NCI-H446 treated with DMSO at 0.1 percent for 48 hours (cell line): ENCODE data around the gene GFY.

Experiments used
- DNase-seq: peaks from one replicate; lab custom pipeline; 2025; lab: John Stamatoyannopoulos, UW

GFY gene

DNA sequence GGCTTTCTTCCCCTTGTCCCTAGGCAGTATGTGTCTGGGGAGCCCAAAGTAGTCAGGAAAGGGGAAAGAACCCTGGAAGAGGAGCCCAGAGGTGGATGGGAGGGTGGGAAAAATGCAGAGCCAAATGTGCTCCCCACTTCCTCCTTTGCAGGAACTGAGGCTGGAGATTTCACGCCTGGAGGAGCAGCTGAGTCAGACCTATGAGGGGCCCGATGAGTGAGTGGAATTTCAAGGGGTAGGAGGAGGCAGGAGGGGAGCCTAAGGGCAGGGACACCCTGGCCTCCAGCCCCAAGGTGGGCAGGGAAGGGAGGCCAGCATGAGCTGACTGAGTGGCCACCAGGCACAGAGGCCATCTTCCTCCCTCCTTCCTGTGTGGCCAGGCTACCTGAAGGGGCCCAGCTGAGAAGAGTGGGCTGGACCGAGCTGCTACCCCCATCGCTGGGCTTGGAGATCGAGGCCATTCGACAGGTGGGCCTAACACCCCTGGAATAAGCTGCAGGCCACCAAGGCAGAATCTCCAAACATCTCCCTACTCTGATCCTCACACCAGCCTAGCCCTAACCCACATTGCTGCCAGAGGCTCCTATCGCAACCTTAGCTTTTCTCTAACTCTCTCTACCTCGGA is 16.3 kb upstream of the GFY start:
- DNase-seq, result no peak

DNA sequence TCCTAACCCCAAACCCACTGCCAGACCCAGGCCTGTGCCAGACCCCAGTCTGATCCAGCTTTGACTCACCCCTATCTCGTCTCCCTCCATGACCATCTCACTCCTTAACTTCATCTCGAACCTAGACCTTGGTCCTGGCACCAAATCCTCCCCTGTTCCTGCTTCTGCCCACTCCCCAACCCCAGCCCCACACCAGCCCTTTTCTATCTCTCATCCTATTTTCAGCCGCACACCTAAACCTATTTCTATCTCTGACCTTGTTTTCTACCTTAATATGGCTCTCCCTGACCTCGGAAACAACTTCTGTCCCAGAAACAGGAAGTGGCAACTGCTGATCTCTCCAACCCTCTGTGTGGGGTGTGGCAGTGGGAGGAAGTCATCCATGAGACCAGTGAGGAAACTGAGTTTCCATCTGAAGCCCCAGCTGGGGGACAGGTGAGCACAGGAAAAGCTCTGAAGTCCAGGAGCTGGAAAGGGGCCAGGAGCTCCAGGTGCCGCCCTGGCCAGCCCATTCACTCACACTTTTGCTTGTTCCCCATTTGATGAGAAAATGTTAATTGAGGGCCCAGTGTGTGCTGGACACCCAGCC is 15.7 kb upstream of the GFY start:
- DNase-seq, result no peak

DNA sequence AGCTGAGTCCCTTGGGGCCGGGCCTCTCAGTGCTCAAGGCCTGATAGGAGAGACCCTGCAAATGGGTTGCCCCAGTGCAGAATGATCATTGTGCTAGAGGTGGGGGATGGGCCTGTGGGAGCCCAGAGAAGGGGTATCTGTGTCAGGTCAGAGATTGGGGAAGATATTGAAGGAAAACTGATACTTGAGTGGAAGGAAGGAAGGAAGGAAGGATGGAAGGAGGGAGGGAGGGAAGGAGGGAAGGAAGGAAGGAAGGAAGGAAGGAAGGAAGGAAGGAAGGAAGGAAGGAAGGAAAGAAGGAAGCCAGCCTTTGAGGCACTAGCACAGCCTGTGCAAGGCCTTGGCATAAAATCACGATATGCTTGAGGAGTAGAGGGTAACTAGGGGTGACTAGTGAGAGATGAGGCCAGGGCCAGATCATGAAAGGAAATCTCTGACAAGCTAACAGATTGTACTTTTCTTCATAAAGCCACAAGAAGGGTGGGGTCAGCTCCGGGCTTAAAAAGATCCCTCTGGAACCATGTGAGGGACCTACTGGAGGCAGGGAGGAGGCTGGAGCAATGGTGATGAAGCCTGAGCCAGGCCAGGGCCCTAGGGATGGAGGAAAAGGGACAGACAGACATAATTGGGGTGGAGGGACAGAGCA is 13.4 kb upstream of the GFY start:
- DNase-seq, result no peak

DNA sequence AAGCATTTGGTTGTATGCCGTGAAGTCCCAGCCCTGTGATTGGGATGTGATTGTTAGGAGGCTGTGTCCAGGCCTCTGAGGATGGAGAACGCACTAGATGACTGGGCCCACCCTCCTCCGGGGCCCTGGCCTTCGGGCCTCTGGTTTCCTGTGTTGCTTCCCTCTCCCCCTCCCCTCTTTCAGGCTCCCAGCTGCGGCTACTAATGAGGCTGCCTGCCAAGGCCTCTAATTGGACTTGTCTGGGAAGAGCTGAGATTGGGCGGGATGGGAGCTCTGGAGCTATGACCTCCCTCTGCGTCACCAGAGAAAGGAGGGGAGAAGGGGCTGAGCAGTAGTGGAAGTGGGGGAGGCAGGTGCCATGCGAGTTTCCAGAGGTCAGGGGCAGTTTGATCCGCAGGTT is 11.8 kb upstream of the GFY start:
- DNase-seq, result no peak

DNA sequence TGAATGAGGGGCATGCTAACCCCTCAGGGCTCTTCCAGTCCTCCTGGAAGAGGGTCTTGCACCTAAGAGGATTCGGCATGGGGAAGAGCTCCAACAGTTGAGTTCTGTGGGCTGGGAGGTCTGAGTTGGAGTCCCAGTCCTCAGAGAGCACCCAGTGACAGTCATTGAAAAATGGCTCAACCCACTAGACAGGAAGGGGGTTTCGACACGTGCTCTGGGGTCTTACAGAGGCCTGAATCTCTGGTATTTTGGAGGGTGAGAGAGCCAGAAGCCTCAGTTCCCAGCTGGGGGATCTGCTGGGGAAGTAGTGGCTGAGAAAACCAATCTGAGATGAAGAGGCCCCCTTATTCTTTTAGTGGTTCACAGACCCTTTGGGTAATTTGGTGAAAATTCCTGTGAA is 10.9 kb upstream of the GFY start:
- DNase-seq, result no peak

DNA sequence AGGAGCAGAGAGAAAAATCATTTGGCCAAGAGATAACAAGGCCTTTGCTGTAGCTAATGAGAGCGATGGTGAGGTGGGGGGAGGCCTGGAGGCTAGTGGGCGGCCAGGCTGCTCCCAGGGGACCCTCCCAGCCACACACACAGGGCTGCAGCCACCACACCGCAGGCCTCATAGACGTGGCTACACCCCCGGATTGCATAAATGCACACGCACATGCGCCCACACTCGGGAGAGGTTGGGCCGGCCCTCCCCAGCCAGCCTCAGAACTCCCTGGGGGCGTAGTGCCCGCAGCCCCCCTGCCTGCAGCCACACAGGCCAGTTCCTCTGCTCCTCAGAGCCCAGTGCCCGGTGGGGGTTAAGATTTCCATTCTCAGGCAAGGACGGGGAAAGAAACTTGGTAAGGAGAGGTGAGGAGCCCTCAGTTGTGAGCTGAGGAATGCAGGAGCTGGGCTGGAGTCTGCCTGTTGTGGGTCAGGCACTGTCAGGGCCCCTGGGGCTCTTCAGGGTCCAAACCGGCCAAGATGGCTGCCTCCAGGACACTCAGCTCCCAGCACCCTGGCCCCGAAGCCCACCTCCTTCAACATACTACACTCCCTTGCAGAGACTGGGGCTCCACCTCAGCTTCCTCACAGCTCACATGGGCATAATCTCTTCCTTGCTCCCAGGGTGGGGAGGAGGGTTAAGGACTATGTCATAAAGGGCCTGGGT is 9.9 kb upstream of the GFY start:
- no peak for DNase-seq

DNA sequence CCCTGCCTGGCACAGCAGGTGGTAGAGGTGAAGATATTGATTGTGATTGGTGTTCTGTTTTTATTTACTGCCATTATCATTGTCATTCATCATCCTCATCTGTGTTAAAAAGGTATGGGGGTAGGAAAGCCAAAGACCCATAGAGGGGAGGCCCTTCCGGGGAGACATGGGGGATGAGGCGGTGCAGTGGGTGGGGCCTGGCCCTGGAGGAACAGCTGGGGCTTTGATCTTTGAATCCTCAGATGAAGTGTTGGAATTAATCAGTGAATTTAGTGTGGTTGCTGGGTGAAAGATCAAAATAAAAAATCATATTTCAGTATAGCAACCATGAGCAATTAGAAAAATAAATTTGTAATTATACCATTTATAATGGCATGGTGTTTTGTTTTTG is 9.4 kb upstream of the GFY start:
- DNase-seq, result no peak

DNA sequence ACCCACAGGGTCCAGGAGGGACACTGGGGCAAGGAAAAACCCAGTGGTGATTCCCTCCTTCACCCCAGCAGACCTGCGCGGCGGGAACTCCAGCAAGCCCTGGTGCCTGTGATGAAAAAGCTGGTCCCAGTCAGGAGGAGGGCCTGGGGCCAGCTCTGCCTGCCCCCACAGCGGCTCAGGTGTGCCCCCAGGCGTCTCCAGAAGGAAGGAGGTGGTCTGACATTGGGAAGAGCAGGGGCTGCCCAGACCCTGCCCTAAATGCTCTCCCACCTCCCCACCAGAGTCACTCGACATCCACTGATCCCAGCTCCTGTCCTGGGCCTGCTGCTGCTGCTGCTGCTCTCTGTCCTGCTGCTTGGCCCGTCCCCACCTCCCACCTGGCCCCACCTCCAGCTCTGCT is 8.1 kb upstream of the GFY start:
- no peak for DNase-seq

DNA sequence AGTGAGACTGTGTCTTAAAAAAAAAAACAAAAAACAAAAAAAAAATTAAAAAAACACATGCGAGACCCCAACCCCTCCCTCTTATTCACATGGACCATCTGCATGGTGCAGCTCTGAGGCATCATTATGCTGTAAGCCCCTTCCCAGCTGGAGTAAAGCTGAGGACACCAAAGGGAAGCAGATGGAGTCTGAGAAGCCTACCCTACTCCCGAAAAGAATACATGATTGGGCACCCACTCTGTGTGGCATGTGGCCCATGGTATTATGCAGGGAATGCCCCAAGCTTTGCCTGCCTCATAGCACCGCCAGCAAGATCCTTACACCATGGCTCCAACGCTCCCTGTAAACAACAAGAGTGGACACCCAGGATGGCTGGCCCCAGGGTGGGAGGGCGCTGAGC is 6.7 kb upstream of the GFY start:
- no peak for DNase-seq

DNA sequence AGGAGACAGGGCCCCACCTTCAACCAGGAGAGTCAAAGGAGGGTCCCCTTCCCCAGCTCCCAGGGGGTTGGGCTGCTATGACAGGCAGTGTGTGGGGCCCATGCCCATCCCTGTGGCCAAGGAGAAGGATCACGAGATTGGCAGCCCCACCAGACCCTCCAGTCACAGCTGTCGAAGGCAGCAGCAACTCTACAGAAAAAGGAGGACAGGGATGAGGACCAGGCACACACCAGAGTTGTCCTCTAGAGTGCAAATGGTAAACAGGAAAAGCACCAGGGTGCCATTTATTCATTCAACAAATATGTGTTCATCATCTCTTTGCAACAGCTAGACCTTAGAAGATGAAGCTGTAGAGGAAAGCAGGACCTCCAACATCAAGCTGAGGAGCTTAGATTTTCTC is 6.0 kb upstream of the GFY start:
- no peak for DNase-seq

DNA sequence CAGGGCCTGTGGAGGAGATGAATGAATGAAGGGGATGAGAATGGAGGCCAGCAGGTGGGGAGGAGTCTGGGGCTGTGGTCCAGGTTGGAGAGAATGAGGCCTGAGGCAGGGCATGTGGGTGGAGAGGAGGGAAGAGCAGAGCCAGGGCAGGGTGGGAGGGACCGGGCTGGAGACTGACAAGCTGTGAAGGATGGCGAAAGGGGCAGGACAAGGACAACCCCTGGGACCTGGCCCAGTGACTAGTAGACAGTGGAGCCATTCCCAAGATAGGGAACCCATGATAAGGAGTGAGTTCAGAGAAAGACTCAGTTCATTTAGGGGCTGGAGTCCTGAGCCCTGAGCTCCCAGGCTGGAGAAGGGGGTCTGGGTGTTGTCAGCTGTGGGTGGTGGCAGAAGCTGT is 5.0 kb upstream of the GFY start:
- DNase-seq, result no peak

DNA sequence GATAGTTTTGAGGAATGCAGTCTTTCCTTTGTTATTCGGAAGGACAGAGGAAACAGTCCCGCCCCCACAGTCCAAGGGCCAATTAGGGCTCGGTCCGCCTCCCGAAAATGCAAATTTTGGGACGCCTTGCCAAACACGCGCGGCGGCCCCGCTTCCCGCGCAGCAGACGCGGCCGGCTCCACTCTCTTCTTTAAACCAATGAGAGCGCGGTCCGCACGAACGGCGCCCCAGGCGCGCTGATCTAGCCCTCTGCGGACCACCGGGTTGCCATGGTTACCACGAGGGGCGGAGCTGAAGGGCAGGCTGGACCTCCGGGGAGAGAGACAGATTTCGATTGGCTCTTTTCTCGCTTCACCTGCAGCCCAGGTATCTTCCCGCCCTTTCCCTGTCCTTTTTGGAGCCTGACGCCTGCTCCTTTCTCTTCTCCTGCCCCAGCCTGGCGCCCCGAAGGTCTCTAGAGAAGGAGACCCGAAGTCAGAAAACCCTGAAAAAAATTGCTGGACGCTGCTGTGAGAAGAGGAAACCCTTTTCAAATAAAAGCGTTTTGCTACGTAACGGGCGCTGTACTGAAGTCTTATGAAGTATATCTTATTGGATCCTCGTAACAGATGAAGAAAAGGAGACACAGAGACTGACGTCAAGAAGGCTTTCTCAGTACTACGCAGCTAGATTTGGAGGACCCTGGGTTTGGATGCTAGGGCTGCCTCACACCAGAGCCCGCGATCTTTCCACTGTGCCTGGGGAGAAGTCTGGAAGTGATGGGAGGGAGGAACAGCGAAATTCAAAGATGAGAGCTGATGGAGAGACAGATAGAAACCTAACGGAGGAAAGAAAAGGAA is 3.9 kb upstream of the GFY start:
- DNase-seq, result peak; percentile 20

DNA sequence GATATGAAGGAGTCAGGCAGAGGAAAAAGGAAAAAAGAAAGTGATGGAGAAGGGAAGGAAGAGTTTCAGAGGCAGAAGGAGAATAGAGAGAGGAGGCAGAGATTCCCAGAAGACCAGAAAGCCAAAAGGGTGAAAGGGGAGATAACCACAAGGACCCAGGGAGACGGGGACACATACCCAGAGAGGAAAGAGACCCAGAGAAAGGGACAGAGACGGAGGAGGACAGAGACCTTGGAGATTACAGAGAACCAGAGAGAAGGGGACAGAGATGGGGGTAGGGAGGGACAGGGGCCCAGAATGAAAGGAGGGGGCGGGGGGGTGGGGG is 3.3 kb upstream of the GFY start:
- no peak for DNase-seq

DNA sequence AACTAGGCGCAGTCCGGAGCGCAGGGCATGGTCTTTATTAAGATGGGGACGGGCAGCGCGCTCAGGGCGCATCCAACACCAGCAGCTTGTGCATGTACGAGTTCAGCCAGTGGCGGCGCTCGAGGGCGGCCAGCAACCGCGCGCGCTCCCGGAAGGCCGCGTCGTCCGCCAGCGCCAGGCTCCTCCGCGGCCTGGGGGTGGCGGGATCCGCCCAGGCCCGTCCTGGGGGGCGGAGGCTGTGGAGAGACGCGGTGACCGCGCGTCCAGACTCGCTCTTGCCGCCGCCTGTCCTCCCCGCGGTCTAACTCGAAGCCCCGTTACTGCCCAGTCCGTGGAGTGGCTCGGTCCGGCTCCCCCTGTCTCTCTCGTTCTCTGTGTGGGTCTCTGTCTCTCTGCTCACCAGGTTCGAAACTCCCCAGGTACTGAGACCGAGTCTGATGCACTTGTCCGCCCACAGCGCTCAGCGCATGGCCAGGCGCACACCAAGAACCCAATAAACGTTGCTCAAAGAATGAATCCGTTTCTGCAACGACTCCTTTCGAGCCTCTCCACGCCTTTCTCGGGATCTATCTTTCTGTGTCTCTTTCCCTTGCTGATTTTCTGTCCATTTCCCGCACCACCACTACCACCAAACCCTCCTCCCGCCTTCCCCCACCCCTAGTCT is 2.6 kb upstream of the GFY start:
- DNase-seq, result no peak

DNA sequence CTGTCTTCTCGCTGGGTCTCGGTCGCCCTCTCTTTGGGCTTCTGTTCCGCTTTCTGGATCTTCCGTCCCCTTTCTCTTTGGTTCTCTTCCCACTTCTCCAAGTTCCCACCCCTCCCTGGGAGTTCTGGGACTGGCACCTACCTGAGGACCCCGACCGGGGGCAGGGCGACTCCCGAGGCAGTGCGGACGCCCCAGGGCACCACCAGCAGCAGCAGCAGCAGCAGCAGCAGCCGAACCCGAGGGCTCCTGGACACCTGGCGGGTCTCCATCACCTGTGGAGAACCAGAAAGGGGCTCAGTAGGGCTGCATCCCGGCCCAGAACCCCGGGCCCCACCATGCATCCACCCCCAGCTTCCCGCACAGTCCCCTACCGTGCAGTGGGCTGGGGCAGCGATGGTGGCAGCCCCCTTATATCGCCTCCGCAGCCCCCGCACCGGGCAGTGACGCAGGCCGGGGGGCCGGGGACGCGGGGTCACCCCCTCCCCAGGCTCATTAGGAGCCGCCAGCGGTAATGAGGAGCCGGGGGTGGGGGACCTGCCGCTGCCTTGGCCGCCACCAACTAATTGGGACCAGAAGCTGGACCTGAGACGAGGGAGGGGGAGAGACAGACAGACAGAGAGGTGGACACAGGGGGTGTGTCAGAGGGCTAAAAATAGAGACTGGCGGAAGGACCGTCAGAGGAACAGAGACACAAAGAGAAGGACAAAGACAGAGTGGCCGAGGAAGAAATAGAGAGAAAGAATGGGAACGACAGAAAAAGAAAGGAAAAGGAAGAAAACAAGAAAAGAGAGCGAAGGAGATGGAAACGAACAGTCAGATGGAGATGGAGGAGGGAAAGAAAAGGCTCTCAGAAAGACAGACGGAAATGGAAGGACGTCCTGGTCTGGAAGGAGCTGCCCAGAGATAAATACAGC is 1.9 kb upstream of the GFY start, which contains the start of gene PTH2:
Gene PTH2 (minus strand): TSS at position 371 of the 914 bp plus-strand sequence. CDS start 102 bp downstream, at position 269.
- DNase-seq, result no peak

DNA sequence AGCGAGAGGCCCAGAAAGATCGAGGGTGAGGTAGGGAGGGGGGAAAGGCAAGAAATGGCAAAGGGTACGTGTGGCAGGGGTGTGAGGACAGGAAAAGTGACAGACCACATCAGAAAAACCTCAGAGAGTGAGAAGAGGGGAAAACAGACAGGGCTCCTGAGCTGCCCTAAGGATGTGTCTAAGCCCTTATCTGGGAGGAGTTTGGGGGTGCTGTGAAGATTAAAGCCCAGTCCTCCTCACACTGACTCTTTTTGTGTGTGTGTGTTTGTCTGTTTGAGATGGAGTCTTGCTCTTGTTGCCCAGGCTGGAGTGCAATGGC is 1.2 kb upstream of the GFY start:
- no peak for DNase-seq

DNA sequence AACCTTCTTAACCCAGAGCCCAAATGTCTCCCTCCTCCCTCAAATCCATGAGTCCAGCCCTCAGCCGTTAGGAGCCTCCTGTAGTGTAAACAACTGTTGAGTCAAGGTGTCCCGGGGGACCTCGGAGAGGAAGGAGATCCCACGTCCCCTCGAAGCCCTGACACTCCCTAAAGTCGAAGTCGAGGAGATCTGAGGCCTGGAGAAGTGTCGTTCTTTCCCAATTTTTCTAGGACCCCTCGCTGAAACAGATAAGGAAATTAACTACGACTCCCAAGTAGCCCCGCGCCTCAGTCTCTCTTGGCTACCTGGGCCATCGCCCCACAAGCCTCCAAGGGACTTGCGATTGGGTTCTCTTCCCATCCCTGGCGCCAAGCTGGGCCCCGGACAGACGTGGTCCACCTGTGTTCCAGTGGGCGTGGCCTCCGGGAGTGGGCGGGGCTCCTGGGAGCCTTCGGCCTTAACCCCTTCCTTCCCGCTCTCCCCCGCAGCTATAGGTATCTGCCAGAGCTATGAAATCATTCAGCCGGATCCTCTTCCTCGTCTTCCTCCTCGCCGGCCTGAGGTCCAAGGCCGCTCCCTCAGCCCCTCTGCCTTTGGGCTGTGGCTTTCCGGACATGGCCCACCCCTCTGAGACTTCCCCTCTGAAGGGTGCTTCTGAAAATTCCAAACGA is 869 bp downstream of the GFY start:
- no peak for DNase-seq

DNA sequence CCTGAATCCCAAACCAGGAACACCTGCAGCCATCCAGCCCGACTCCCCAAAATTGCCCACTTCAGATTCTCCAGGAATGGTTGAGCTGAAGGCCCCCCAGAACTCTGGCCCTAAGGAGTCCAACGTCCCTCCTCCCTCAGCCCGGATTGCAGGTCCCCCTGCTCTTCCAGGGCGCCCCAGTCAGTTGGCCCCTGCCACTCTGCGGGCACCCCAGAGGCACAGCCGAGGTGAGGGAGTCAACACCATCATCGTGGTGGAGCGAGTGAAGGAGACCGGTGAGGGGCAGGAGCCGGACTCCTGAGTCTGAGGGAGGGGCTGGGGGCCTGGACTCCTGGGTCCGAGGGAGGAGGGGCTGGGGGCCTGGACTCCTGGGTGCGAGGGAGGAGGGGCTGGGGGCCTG is 2.2 kb downstream of the GFY start:
- DNase-seq, result no peak

DNA sequence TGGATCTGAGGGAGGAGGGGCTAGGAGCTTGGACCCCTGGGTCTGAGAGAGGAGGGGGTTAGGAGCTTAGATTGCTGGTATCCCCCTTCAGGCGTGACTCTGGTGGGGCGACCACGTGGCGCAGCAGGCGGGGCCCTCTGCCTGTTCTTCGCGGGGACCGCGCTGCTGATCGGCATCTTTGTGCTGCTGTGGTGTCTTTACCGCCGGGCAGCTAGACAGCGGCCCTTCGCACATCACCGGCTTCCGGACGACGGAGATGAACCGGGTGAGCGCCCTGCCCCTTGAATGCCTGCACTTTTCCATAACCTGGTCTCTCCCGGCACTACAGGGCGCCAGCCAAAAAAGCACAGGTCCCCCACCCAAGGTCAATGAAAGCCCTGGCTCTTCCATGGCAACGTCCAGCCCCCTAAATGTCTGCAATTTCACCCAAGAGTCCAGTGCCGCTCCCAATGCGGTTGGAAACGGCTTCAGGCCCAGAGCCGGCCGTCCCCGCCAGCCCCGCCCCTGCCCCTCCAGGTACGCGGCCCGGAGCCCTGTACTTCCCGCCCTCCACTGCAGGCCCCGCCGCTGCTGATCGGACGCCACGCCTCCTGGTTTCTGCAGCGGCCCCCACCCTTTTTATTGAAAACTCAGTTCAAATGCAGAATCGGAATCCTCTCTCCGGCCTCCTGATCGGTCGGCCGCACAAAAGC is 2.8 kb downstream of the GFY start:
- DNase-seq, result no peak
